ES-I3 (cell line): ENCODE data around the gene RCAN3.
"Not testable (repeated sequence)": the region's sequence is repeated elsewhere in the genome, so short reads cannot be mapped to it uniquely, and the experiment has no call there.

ENCODE experiments used
- H3K36me3 ChIP-seq: 2 replicates; pipeline ENCODE4 v1.6.1; 2013; ENCODE audit warnings: mild to moderate bottlenecking, low read length, control low read depth, moderate library complexity; ENCODE audit not compliant: insufficient read depth
- H3K4me1 ChIP-seq: 2 replicates; pipeline ENCODE4 v1.6.1; 2013; ENCODE audit warnings: mild to moderate bottlenecking, control low read depth, low read length; ENCODE audit not compliant: insufficient read depth
- H3K9ac ChIP-seq: 2 replicates; pipeline ENCODE4 v1.6.1; 2013; ENCODE audit warnings: low read depth, mild to moderate bottlenecking, low read length, moderate library complexity
- H3K9me3 ChIP-seq: 2 replicates; pipeline ENCODE4 v1.6.1; 2013; ENCODE audit warnings: mild to moderate bottlenecking, low read length, moderate library complexity; ENCODE audit not compliant: control insufficient read depth, insufficient read depth

RCAN3 gene

GRCh38 chr1:24474193-24474592 is 28.4 kb upstream of the RCAN3 start:
- Histone ChIP-seq H3K36me3 (no peaks in the 10 kb centered on the region), H3K9me3 (peaks cover 5% of the 10 kb centered on the region; the same call in 1 of the 2 replicates), H3K9ac (no peak overlapping the region), H3K4me1 (0 out of 2 replicates have a peak, but pooled peaks cover 3% of the 10 kb centered on the region)

GRCh38 chr1:24475700-24476099 is 26.9 kb upstream of the RCAN3 start:
- no peaks in the 10 kb centered on the region for H3K36me3 ChIP-seq
- no peak overlapping the region for H3K9ac ChIP-seq
- H3K9me3 ChIP-seq, result no peaks in the 10 kb centered on the region
- 0 out of 2 replicates have a peak, but pooled peaks cover 3% of the 10 kb centered on the region for H3K4me1 ChIP-seq

GRCh38 chr1:24476571-24476970 is 26.1 kb upstream of the RCAN3 start:
- H3K9me3 ChIP-seq, result no peaks in the 10 kb centered on the region
- H3K36me3 ChIP-seq, result no peaks in the 10 kb centered on the region
- H3K4me1 ChIP-seq, result peaks cover 10% of the 10 kb centered on the region
- H3K9ac ChIP-seq, result no peak overlapping the region

- H3K9me3 ChIP-seq, result no peaks in the 10 kb centered on the region
- no peaks in the 10 kb centered on the region for H3K36me3 ChIP-seq
- no peak overlapping the region for H3K9ac ChIP-seq
- H3K4me1 ChIP-seq, result peaks cover 15% of the 10 kb centered on the region
Measured at GRCh38 chr1:24477309-24477708, 25.3 kb upstream of the RCAN3 start.

- H3K9ac ChIP-seq, result no peak overlapping the region
Measured at GRCh38 chr1:24481101-24481500, 21.5 kb upstream of the RCAN3 start.

GRCh38 chr1:24481843-24482610 is 20.6 kb upstream of the RCAN3 start:
- Histone ChIP-seq H3K4me1 (peaks cover 15% of the 10 kb centered on the region), H3K9ac (no peak overlapping the region), H3K9me3 (no peaks in the 10 kb centered on the region)

More at GRCh38 chr1:24481101-24481500, 21.5 kb upstream of the RCAN3 start:
- no peaks in the 10 kb centered on the region for H3K36me3 ChIP-seq
- H3K4me1 ChIP-seq, result peaks cover 15% of the 10 kb centered on the region
- H3K9me3 ChIP-seq, result no peaks in the 10 kb centered on the region

GRCh38 chr1:24483441-24483840 is 19.2 kb upstream of the RCAN3 start:
- Histone ChIP-seq H3K9ac (no peak overlapping the region), H3K36me3 (no peaks in the 10 kb centered on the region), H3K4me1 (peaks cover 12% of the 10 kb centered on the region), H3K9me3 (0 out of 2 replicates have a peak, but pooled peaks cover 4% of the 10 kb centered on the region)

More at GRCh38 chr1:24481843-24482610, 20.6 kb upstream of the RCAN3 start:
- no peaks in the 10 kb centered on the region for H3K36me3 ChIP-seq

- Histone ChIP-seq H3K4me1 (peaks cover 12% of the 10 kb centered on the region), H3K9me3 (peaks cover 8% of the 10 kb centered on the region; the same call in 1 of the 2 replicates), H3K9ac (no peak overlapping the region), H3K36me3 (no peaks in the 10 kb centered on the region)
Measured at GRCh38 chr1:24484199-24484598, 18.4 kb upstream of the RCAN3 start.

- H3K4me1 ChIP-seq, result peaks cover 5% of the 10 kb centered on the region
- peaks cover 19% of the 10 kb centered on the region for H3K9me3 ChIP-seq
- H3K9ac ChIP-seq, result no peak overlapping the region
- no peaks in the 10 kb centered on the region for H3K36me3 ChIP-seq
Measured at GRCh38 chr1:24486331-24487065, 16.1 kb upstream of the RCAN3 start.

GRCh38 chr1:24487455-24487854 is 15.2 kb upstream of the RCAN3 start:
- Histone ChIP-seq H3K9me3 (peaks cover 19% of the 10 kb centered on the region), H3K36me3 (no peaks in the 10 kb centered on the region), H3K9ac (no peak overlapping the region), H3K4me1 (no peaks in the 10 kb centered on the region)

- H3K9me3 ChIP-seq, result peaks cover 19% of the 10 kb centered on the region
- not testable (repeated sequence) for H3K9ac ChIP-seq, H3K36me3 ChIP-seq, H3K4me1 ChIP-seq
Measured at GRCh38 chr1:24488159-24488558, 14.5 kb upstream of the RCAN3 start.

- no peaks in the 10 kb centered on the region for H3K4me1 ChIP-seq
Measured at GRCh38 chr1:24489674-24490073, 13.0 kb upstream of the RCAN3 start.

GRCh38 chr1:24490101-24490781 is 12.4 kb upstream of the RCAN3 start:
- Histone ChIP-seq H3K9ac (no peak overlapping the region), H3K36me3 (no peaks in the 10 kb centered on the region), H3K4me1 (no peaks in the 10 kb centered on the region), H3K9me3 (peaks cover 19% of the 10 kb centered on the region)

More at GRCh38 chr1:24489674-24490073, 13.0 kb upstream of the RCAN3 start:
- H3K9me3 ChIP-seq, result peaks cover 19% of the 10 kb centered on the region
- no peak overlapping the region for H3K9ac ChIP-seq
- H3K36me3 ChIP-seq, result no peaks in the 10 kb centered on the region

GRCh38 chr1:24491577-24492360 is 10.9 kb upstream of the RCAN3 start:
- Histone ChIP-seq H3K4me1 (no peaks in the 10 kb centered on the region), H3K36me3 (no peaks in the 10 kb centered on the region), H3K9me3 (peaks cover 19% of the 10 kb centered on the region), H3K9ac (no peak overlapping the region)
